IgD-negative memory B cell (primary cell): ENCODE data around the gene NR1H2. TPM values are rescaled to one million over a fixed set of nuclear protein-coding genes. Genes with fewer than 3 reads are reported as not detected.

Experiments
- H3K27ac Mint-ChIP-seq, 3 donors: one replicate each; pipeline ENCODE4 v1.8.0; 2020 to 2022; ENCODE audit warnings: mild to moderate bottlenecking in 3 of 3, mixed read lengths in 3 of 3, moderate library complexity in 1 of 3
- H3K27me3 Mint-ChIP-seq: one replicate; pipeline ENCODE4 v1.8.0; 2021; ENCODE audit warnings: mixed read lengths
- H3K36me3 Mint-ChIP-seq: one replicate; pipeline ENCODE4 v1.8.0; 2020; ENCODE audit warnings: mild to moderate bottlenecking, mixed read lengths
- H3K4me1 Mint-ChIP-seq, 3 donors: one replicate each; pipeline ENCODE4 v1.8.0; 2020 to 2022; ENCODE audit warnings: mixed read lengths in 3 of 3, mild to moderate bottlenecking in 1 of 3
- H3K4me3 Mint-ChIP-seq, 4 donors: one replicate each; pipeline ENCODE4 v1.8.0; 2020 to 2022; ENCODE audit warnings: mild to moderate bottlenecking in 4 of 4, mixed read lengths in 4 of 4, moderate library complexity in 3 of 4
- H3K9me3 Mint-ChIP-seq, 3 donors: one replicate each; pipeline ENCODE4 v1.8.0; 2020 to 2021; ENCODE audit warnings: mixed read lengths in 3 of 3, mild to moderate bottlenecking in 1 of 3
- polyA plus RNA-seq: library from polyadenylated mRNA; unstranded; fragments of 300-500 nt; fragmentation: Illumina TruSeq; gene quantifications from one replicate; pipeline ENCODE4 v1.2.3, GENCODE V29; 2021

Gene NR1H2
- polyA plus RNA-seq, 1 donor from 2014 or later: 130 TPM

- H3K9me3 Mint-ChIP-seq: no peaks in the 10 kb centered on the region
- H3K4me1 Mint-ChIP-seq: peaks cover 14 to 19% (median 19%) of the 10 kb centered on the region in 3 donors
- H3K4me3 Mint-ChIP-seq: peak overlapping the region; percentile 70 to 93 (median 80)
- H3K27ac Mint-ChIP-seq: peak overlapping the region; percentile 92 to 96 (median 96)
- peaks cover 15% of the 10 kb centered on the region for H3K36me3 Mint-ChIP-seq
- H3K27me3 Mint-ChIP-seq: no peaks in the 10 kb centered on the region
These were observed 40.0 kb downstream of the NR1H2 start for GRCh38 chr19:50416034-50416977.

GRCh38 chr19:50417111-50418081 is 41.1 kb downstream of the NR1H2 start:
- Mint-ChIP-seq H3K9me3 (no peaks in the 10 kb centered on the region), H3K4me1 (peaks cover 19 to 23% (median 22%) of the 10 kb centered on the region in 3 donors), H3K27me3 (no peaks in the 10 kb centered on the region), H3K4me3 (peak overlapping the region; percentile 99 to 100 (median 100)), H3K36me3 (peaks cover 18% of the 10 kb centered on the region), H3K27ac (peak overlapping the region; percentile 96 to 100 (median 96))

GRCh38 chr19:50418176-50419021 is 42.1 kb downstream of the NR1H2 start, which contains the start of gene SPIB:
Gene SPIB (plus strand): TSS chr19:50418938. CDS start chr19:50418963, 25 bp downstream.
- peak within 1 kb of the TSS; percentile 96 to 100 (median 96) for H3K27ac Mint-ChIP-seq
- no peaks in the 10 kb centered on the region for H3K9me3 Mint-ChIP-seq
- peaks cover 20 to 26% (median 26%) of the 10 kb centered on the region in 3 donors for H3K4me1 Mint-ChIP-seq
- peak within 1 kb of the TSS; percentile 99 to 100 (median 100) for H3K4me3 Mint-ChIP-seq
- H3K27me3 Mint-ChIP-seq: no peaks in the 10 kb centered on the region
- peaks cover 18% of the 10 kb centered on the region for H3K36me3 Mint-ChIP-seq

- H3K27ac Mint-ChIP-seq: peak overlapping the region; percentile 96 to 100 (median 96)
- H3K4me3 Mint-ChIP-seq: peak overlapping the region; percentile 99 to 100 (median 100)
- H3K9me3 Mint-ChIP-seq: no peaks in the 10 kb centered on the region
- peaks cover 18% of the 10 kb centered on the region for H3K36me3 Mint-ChIP-seq
- H3K27me3 Mint-ChIP-seq: no peaks in the 10 kb centered on the region
- peaks cover 24 to 30% (median 30%) of the 10 kb centered on the region in 3 donors for H3K4me1 Mint-ChIP-seq
These were observed 42.8 kb downstream of the NR1H2 start for GRCh38 chr19:50419022-50419579.

- Mint-ChIP-seq H3K4me3 (peak overlapping the region; percentile 99 to 100 (median 100)), H3K27ac (peak overlapping the region; percentile 96 to 100 (median 96)), H3K36me3 (peaks cover 18% of the 10 kb centered on the region), H3K4me1 (peaks cover 23 to 28% (median 28%) of the 10 kb centered on the region in 3 donors), H3K27me3 (no peaks in the 10 kb centered on the region), H3K9me3 (no peaks in the 10 kb centered on the region)
These were observed 43.4 kb downstream of the NR1H2 start for GRCh38 chr19:50419580-50420035.

- no peaks in the 10 kb centered on the region for H3K27me3 Mint-ChIP-seq
- peak overlapping the region; percentile 99 to 100 (median 100) for H3K4me3 Mint-ChIP-seq
- H3K4me1 Mint-ChIP-seq: peaks cover 17 to 25% (median 25%) of the 10 kb centered on the region in 3 donors
- peak overlapping the region; percentile 96 to 100 (median 96) for H3K27ac Mint-ChIP-seq
- no peaks in the 10 kb centered on the region for H3K9me3 Mint-ChIP-seq
- peaks cover 18% of the 10 kb centered on the region for H3K36me3 Mint-ChIP-seq
These were observed 43.9 kb downstream of the NR1H2 start for GRCh38 chr19:50420127-50420526.

GRCh38 chr19:50420808-50421207 is 44.6 kb downstream of the NR1H2 start:
- peaks cover 17 to 24% (median 24%) of the 10 kb centered on the region in 3 donors for H3K4me1 Mint-ChIP-seq
- peaks cover 18% of the 10 kb centered on the region for H3K36me3 Mint-ChIP-seq
- H3K27ac Mint-ChIP-seq: peak overlapping the region; percentile 96 to 100 (median 96)
- peak overlapping the region; percentile 99 to 100 (median 100) for H3K4me3 Mint-ChIP-seq
- H3K27me3 Mint-ChIP-seq: no peaks in the 10 kb centered on the region
- no peaks in the 10 kb centered on the region for H3K9me3 Mint-ChIP-seq

GRCh38 chr19:50422397-50423278 is 46.4 kb downstream of the NR1H2 start:
- Mint-ChIP-seq H3K4me1 (peaks cover 17 to 28% (median 20%) of the 10 kb centered on the region in 3 donors), H3K27me3 (no peaks in the 10 kb centered on the region), H3K27ac (peak overlapping the region; percentile 82 to 95 (median 92)), H3K4me3 (peak overlapping the region; percentile 99 to 100 (median 100)), H3K9me3 (no peaks in the 10 kb centered on the region), H3K36me3 (peaks cover 18% of the 10 kb centered on the region)

GRCh38 chr19:50423279-50424113 is 47.2 kb downstream of the NR1H2 start:
- H3K4me1 Mint-ChIP-seq: peaks cover 17 to 28% (median 22%) of the 10 kb centered on the region in 3 donors
- H3K4me3 Mint-ChIP-seq: peak overlapping the region in 2 of 4 donors; percentile 63 to 82

GRCh38 chr19:50425581-50425980 is 49.3 kb downstream of the NR1H2 start:
- Mint-ChIP-seq H3K9me3 (no peaks in the 10 kb centered on the region), H3K27ac (peak overlapping the region in 2 of 3 donors; percentile 31 to 97), H3K27me3 (no peaks in the 10 kb centered on the region), H3K36me3 (peaks cover 7% of the 10 kb centered on the region), H3K4me1 (peaks cover 19 to 34% (median 28%) of the 10 kb centered on the region in 3 donors), H3K4me3 (peak overlapping the region in 2 of 4 donors; percentile 20 to 23)

More at GRCh38 chr19:50423279-50424113, 47.2 kb downstream of the NR1H2 start:
- peak overlapping the region; percentile 39 to 95 (median 82) for H3K27ac Mint-ChIP-seq
- peaks cover 18% of the 10 kb centered on the region for H3K36me3 Mint-ChIP-seq
- H3K9me3 Mint-ChIP-seq: no peaks in the 10 kb centered on the region
- H3K27me3 Mint-ChIP-seq: no peaks in the 10 kb centered on the region

GRCh38 chr19:50427318-50427925 is 51.2 kb downstream of the NR1H2 start:
- Mint-ChIP-seq H3K27me3 (no peaks in the 10 kb centered on the region), H3K4me1 (peaks cover 21 to 34% (median 31%) of the 10 kb centered on the region in 3 donors), H3K9me3 (no peaks in the 10 kb centered on the region), H3K27ac (peak overlapping the region; percentile 76 to 100 (median 97)), H3K4me3 (peak overlapping the region; percentile 30 to 90 (median 79)), H3K36me3 (no peaks in the 10 kb centered on the region)
